D721Med (cell line): ENCODE data around the gene EYS.

Experiments
- DNase-seq: peaks from one replicate; pipeline ENCODE4 v3.0.0; 2011; ENCODE audit warnings: low spot score; ENCODE audit not compliant: insufficient read length
- FAIRE-seq: peaks from 2 replicates; lab custom pipeline; 2011; peaks lifted over from hg19 to GRCh38; lab: Jason Lieb, UNC
- CTCF ChIP-seq: IDR thresholded peaks from 2 replicates; pipeline ENCODE4 v1.5.1; 2012; ENCODE audit warnings: mild to moderate bottlenecking, control low read depth; ENCODE audit not compliant: insufficient read depth; ENCODE audit errors: missing control alignments

Gene EYS

GRCh38 chr6:65098349-65098748 lies 608.7 kb downstream of the EYS start:
- TF ChIP-seq CTCF = no peak
- DNase-seq (no peak), FAIRE-seq (no peak)

GRCh38 chr6:65091561-65091960 lies 615.5 kb downstream of the EYS start:
- DNase-seq (no peak), FAIRE-seq (no peak)
- TF ChIP-seq CTCF = no peak

GRCh38 chr6:65088575-65088974 lies 618.5 kb downstream of the EYS start:
- TF ChIP-seq CTCF = no peak
- no peak for DNase-seq
- no peak for FAIRE-seq

GRCh38 chr6:65081756-65082155 lies 625.3 kb downstream of the EYS start:
- no peak for TF ChIP-seq CTCF
- DNase-seq (no peak), FAIRE-seq (no peak)

GRCh38 chr6:65075705-65076230 lies 631.3 kb downstream of the EYS start:
- FAIRE-seq = no peak
- no peak for TF ChIP-seq CTCF
- no peak for DNase-seq

- DNase-seq (no peak), FAIRE-seq (peak; percentile 56)
- TF ChIP-seq CTCF = no peak
These were observed 634.5 kb downstream of the EYS start for GRCh38 chr6:65072500-65072899.

- DNase-seq (no peak), FAIRE-seq (no peak)
- TF ChIP-seq CTCF = no peak
These were observed 635.5 kb downstream of the EYS start for GRCh38 chr6:65071480-65071879.
